GM21381 (cell line): ENCODE results near the gene CRYGD.
"Not testable (repeated sequence)": the region's sequence is repeated elsewhere in the genome, so short reads cannot be mapped to it uniquely, and the experiment has no call there.

Experiments
- ATAC-seq: cut with Tn5 transposase; IDR thresholded peaks from one replicate; pipeline ENCODE4 v1.9.1; 2021; ENCODE audit warnings: mild to moderate bottlenecking, moderate library complexity; ENCODE audit not compliant: unreplicated experiment

The CRYGD gene

GRCh38 chr2:208130712-208131110, 6.4 kb upstream of the CRYGD start:
- ATAC-seq = no peak

DNA sequence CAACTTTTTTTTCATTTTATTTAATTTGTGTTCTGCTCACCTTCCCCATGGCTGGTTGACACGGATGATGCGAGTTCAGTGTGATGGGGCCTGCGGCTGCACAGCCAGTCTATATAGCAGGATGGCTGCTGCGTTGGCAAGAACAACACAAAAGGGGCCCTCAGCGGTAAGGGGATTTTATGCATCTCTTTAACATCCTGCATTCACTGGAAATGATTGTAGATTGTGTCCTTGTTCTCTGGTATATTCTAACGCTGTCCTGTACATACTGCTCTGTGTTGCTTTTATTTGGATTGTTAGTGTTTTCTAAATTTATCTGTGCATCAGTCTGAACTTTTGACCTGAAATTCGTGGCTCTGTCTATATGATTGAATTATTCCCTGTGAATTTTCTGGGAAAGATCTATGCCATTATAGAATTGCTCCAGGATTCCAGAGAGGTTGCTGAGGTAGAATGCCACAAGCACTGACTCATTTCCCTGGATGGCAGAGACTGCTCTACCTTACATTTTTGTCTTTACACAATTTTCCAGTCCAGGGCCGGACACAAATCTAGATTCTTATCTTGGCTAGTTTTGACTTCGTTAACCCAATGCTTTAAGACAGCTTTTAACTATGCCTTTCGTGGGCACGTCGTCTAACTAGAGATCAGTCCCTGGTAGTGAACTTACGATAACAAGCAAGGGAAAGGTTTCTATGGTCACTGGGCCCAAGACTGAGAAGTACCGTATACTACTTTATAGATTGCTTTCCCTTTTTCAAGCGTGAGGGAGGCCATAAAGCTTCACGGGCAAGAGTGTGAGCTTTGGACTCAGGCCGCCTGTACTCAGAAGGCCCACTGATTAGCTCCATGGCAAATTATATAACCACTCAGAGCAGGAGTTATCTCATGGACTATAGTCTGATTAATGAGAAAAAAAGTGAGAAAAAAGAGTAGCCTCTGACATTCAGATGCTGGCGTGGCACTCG, 5.7 kb upstream of the CRYGD start, which contains the start of gene CRYGC:
CRYGC (minus strand) TSS at position 85 of the 968 bp plus-strand sequence; CDS start at position 49, 36 bp downstream.
- no peak for ATAC-seq

- no peak for ATAC-seq
These were observed 3.8 kb upstream of the CRYGD start for GRCh38 chr2:208128136-208128535.

DNA sequence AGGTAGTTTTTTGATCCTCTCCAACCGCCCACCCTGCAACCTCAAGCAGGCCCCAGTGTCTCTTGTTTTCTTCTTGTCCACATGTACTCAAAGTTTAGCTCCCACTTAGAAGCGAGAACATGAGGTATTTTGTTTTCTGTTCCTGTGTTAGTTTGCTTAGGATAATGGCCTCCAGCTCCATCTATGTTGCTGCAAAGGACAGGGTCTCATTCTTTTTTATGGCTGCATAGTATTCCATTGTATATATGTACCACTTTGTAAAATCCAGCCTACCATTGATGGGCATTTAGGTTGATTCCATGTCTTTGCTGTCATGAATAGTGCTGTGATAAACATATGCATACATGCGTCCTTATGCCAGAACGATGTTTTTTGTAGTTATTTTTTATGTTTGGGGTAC, 2.8 kb upstream of the CRYGD start:
- ATAC-seq = no peak

DNA sequence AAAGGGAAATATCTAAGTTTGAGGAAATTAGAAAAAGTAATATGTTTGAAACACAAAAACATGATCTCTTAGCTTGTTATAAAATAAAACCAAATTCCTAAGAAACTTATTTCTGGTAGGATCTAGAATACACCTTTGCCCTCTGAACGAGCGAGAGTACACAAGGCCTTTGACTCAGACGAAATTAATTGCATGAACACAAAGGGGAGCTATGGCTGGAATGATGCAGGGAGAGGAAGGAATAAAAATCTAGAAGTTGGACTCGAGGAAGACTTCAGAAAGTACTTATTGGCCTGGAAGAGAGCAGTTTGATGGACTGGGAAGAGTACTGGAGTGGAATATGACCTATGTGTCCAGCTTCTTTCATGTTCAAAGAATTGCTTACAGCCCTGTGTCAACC, 927 bp upstream of the CRYGD start:
- no peak for ATAC-seq

DNA sequence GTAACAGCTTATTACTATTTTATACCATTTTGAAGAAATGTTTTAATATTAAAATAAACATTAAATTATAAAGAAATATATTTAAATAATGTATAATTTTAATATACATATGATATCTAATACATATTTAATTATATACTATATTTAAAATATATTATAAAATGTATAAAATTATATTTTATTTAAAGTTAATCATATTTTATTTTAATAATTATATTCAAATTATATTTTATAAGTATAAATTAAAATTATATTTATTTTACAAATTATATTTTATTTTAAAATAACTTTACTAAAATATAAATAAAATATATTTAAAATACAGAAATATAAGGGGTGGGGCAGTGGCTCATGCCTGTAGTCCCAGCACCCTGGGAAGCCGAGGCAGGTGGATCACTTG, 2.1 kb downstream of the CRYGD start:
- no peak for ATAC-seq

DNA sequence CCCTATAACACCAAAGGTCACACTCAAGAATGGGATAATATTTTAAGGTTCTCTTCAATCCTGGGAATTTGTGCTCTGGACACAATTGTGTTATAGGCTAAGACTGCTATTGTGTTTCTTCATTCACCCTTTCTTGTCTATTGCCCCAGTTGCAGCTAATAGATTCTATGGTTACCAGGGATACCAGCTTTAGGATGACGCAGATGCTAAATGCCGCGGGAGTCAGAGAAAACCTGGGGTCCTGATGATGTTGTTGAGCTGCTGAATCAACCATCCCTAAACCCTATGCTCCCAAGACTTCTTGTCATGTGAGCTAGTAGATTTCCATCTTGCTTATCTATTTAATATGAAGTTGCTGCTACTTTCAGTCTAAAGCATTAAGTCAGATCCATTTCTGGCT, 5.4 kb downstream of the CRYGD start:
- no peak for ATAC-seq

DNA sequence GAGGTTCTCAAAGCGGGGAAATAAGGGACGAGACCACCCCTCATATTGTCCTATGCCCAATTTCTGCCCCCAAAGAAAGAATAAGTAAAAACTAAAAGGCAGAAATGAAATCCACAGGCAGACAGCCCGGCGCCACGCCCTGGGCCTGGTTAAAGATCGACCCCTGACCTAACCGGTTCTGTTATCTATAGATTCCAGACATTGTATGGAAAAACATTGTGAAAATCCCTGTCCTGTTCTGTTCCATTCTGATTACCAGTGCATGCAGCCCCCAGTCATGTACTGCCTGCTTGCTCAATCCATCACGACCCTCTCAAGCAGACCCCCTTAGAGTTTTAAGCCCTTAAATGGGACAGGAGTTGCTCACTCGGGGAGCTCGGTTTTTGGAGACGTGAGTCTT, 6.9 kb downstream of the CRYGD start:
- ATAC-seq = not testable (repeated sequence)

- no peak for ATAC-seq
These were observed 11.4 kb downstream of the CRYGD start for GRCh38 chr2:208112969-208113368.

- not testable (repeated sequence) for ATAC-seq
These were observed 12.0 kb downstream of the CRYGD start for GRCh38 chr2:208112273-208112745.

DNA sequence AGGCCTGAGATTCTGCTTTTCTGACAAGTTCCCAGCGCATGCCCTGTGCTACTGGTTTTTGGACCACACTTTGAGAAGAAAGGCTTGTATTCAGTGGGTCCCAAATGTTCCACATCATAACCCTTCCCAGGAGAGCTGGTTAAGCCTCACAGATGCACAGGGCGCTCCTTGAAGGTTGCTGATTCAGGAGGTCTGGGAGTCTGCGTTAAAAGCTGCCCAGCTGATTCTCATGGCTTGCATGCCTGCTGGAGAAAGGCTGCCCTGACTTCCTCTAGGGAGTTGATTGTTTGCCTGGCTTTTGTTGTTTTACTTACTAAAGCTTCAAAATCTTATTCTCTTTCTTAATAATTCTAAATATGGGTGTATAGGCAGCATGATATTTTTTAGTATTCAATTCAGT, 20.7 kb downstream of the CRYGD start:
- ATAC-seq = no peak

DNA sequence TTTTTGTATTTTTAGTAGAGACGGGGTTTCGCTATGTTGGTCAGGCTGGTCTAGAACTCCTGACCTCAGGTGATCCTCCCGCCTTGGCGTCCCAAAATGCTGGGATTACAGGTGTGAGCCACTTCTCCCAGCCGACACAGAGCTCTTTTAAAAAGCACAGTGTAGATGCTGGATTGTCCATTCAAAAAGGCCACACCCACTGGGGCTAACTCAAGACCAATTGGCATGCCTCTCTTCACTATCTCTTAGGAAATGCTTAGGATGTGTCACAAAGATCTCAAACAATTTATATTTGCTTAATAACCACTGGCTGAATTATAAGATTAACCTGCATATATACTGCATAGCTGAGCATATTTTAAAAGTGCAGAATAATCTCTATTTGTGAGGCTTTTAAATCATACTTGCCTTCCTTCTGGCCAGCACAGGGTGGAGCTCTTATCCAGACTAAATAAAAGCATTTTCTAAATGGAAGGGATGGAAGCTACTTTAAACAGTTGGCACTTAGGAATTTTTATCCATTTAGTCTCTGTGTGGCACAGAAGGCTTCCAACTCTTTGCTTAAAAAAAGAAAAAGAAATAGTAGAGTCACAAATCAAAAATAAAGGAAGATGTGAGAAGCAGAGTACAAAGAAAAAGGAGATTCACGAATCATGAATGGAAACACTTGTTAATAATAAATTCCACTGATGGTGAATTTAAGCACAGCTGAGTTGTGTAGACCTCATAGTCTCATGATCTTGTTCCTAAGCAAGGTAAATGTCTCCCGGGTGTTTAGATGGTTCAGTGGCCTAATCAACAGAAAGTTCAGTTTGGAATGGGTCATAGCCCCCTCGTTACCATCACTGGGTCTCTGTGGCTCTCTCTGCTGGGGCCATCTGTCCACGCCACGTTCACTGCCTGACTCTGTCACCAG, 22.4 kb downstream of the CRYGD start:
- ATAC-seq = no peak

GRCh38 chr2:208099682-208100470, 24.4 kb downstream of the CRYGD start:
- ATAC-seq = no peak

- ATAC-seq = not testable (repeated sequence)
These were observed 25.6 kb downstream of the CRYGD start for GRCh38 chr2:208098701-208099100.

- ATAC-seq = no peak
These were observed 26.1 kb downstream of the CRYGD start for GRCh38 chr2:208098267-208098666.

DNA sequence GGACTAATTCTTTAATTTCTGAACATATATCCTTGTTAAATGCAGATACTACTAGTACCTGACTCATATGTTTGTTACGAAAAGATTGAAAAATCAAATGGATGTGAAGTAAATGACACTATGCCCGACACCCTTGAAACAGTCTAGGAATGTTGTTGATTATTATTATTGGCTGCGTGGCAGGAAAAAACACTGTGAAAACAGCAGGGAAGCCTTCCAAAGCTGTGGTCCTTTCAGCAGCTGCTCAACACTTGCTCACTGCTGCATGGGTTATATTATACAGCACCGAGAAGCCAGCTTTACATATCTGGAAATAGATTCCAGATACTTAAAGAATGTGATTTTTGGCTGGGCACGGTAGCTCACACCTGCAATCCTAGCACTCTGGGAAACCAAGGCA, 26.5 kb downstream of the CRYGD start:
- no peak for ATAC-seq

DNA sequence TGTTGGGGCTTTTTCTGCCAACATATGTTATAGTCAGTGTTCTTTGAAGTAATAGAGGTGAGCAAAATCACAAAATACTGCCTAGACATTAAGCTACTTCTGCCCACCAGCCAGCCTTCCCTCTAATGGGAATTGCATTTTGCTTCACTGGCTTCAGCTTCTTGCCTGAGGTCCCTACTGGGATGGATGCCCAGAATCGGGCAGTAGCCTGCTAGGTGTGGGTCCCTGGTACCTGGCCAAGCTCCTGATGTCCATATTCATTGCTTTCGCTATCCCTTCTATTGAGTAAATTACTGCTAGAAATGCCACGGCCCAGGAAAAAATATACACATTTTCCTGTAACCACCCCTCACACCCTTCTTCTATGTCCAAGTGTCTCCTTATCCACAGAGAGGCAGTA, 27.0 kb downstream of the CRYGD start:
- no peak for ATAC-seq

GRCh38 chr2:208096080-208096479, 28.2 kb downstream of the CRYGD start:
- ATAC-seq = no peak

DNA sequence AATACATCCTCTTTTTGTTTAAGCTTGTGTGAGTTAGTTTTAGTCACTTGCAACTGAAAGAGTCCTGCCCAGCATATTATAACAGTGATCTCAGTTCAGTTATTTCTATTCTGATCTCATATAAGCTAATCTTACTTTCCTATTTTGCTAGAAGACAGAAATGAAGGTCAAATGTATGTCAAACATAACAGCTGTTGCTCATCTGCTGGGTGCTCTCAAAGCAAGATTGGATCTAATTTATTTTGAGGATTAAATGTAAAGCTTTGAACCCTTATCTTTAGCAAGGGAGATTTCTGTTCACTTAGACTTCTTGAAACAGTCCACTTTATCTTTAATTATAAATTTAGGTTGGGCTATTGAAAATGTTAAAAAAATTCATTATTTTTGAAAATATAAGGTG, 31.2 kb downstream of the CRYGD start:
- ATAC-seq = no peak

DNA sequence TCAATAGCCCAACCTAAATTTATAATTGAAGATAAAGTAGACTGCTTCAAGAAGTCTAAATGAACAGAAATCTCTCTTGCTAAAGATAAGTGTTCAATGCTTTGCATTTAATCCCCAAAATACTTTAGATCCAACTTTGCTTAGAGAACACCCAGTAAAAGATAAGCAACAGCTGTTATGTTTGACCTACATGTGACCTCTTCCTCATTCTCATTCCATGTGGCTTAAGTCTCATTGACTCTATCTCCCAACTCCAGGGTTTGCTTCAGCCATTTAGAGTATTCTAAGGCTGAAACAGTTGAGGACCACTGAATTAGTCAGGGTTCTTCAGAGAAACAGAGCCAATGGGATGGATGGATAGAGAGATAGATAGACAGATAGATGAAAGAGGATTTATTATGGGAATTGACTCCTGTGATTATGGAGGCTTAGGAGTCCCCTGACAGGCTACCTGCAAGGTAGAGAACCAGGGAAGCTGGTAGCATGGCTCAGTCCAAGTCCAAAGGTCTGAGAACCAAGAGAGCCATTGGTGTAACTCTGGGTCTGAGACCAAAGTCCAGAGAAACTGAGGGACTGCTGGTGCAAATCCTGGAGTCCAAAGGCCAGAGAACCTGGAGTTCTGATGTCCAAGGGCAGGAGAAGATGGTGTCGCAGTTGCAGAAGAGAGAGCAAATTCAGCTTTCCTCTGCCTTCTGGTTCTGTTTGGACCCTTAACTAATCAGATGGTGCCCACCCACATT, 32.1 kb downstream of the CRYGD start:
- no peak for ATAC-seq
